ENCODE results near the gene PEX11G. TPM values are rescaled to one million over a fixed set of nuclear protein-coding genes. Genes with fewer than 3 reads are reported as not detected.

Gene PEX11G
- polyA plus RNA-seq, 2 of the 4 experiments (the other 2 are of a cell fraction): 1.3 to 1.9 TPM

- TF ChIP-seq HOXB5 (CRISPR knock-in tag; IDR thresholded peaks at IDR 0.05): peak; percentile 47; the same call in 1 of the 2 replicates
- TF ChIP-seq MYC (IDR thresholded peaks at IDR 0.05; ENCODE audit: borderline replicate concordance, low read length): no peak; the same call in 1 of the 2 replicates
- TF ChIP-seq MAX (IDR thresholded peaks at IDR 0.05): peak; percentile 88
These were observed 17.0 kb upstream of the PEX11G start (continued) for GRCh38 chr19:7505682-7506384.

- H3K4me3 ChIP-seq: peak overlapping the region; percentile 57
- peaks cover 23% of the 10 kb centered on the region for H3K4me1 ChIP-seq
- FAIRE-seq: no peak
- H3K4me2 ChIP-seq: peak overlapping the region; percentile 98
- POLR2A ChIA-PET: interaction anchor here (0.5 to 1.6 kb wide), 4 partner anchors 8 to 1003 kb away, joined by 3 to 12 read pairs (median 4); a partner anchor contains a TSS
- CTCF ChIA-PET: no interaction called here
- WGBS (ENCODE audit: missing lambda C conversion rate): 92% methylated on average over 14 of the region's 19 CpGs
- TF ChIP-seq RAD21 (conservative IDR thresholded peaks at IDR 0.05 in 1 of 2, IDR thresholded peaks at IDR 0.05 in 1 of 2) (no peak), CTCF (IDR thresholded peaks at IDR 0.05) (no peak), BCL3 (IDR thresholded peaks at IDR 0.05) (no peak), NR3C1 (IDR thresholded peaks at IDR 0.05) (no peak)
- H3K9me3 ChIP-seq: no peaks in the 10 kb centered on the region
- no peak for DNase-seq (ENCODE audit: low read depth in 1 of 2, low spot score in 1 of 2)
- no peak for ATAC-seq
- H3K27ac ChIP-seq: peak overlapping the region; percentile 82 to 85
These were observed 16.4 kb upstream of the PEX11G start for GRCh38 chr19:7505288-7505681.

- Histone ChIP-seq H3K4me1 (peaks cover 23% of the 10 kb centered on the region), H3K27ac (no peak overlapping the region), H3K4me2 (no peak overlapping the region), H3K9me3 (no peaks in the 10 kb centered on the region), H3K4me3 (no peak overlapping the region)
- WGBS (ENCODE audit: missing lambda C conversion rate): 88% methylated on average over 5 of the region's 6 CpGs
- ChIA-PET POLR2A (no interaction called here), CTCF (no interaction called here)
- ATAC-seq (no peak), FAIRE-seq (no peak), DNase-seq (ENCODE audit: low read depth in 1 of 2, low spot score in 1 of 2) (no peak)
- TF ChIP-seq EP300 (IDR thresholded peaks at IDR 0.05) (no peak), HOXA7 (CRISPR knock-in tag; IDR thresholded peaks at IDR 0.05) (no peak), NPAS2 (CRISPR knock-in tag; IDR thresholded peaks at IDR 0.05; ENCODE audit: borderline replicate concordance) (no peak), JUNB (IDR thresholded peaks at IDR 0.05) (no peak), FOSB (CRISPR knock-in tag; IDR thresholded peaks at IDR 0.05) (no peak), CEBPB (IDR thresholded peaks at IDR 0.05) (no peak), MYC (IDR thresholded peaks at IDR 0.05; ENCODE audit: borderline replicate concordance, low read length) (no peak), CTCF (IDR thresholded peaks at IDR 0.05) (no peak)
These were observed 15.8 kb upstream of the PEX11G start for GRCh38 chr19:7504684-7505083.

- no peak overlapping the region for H3K4me2 ChIP-seq
- H3K9me3 ChIP-seq: no peaks in the 10 kb centered on the region
- H3K27ac ChIP-seq: no peak overlapping the region
- no peak overlapping the region for H3K4me3 ChIP-seq
- no peak for FAIRE-seq
- TF ChIP-seq SMC3 (IDR thresholded peaks at IDR 0.05) (no peak), NR3C1 (IDR thresholded peaks at IDR 0.05) (no peak), FOSL2 (IDR thresholded peaks at IDR 0.05) (no peak), FOSL2 (CRISPR knock-in tag; IDR thresholded peaks at IDR 0.05) (no peak), MYC (IDR thresholded peaks at IDR 0.05; ENCODE audit: borderline replicate concordance, low read length) (no peak), NPAS2 (CRISPR knock-in tag; IDR thresholded peaks at IDR 0.05; ENCODE audit: borderline replicate concordance) (no peak), CBX8 (IDR thresholded peaks at IDR 0.05) (no peak), HMGXB4 (CRISPR knock-in tag; IDR thresholded peaks at IDR 0.05; ENCODE audit: borderline replicate concordance) (no peak), ZFP36 (IDR thresholded peaks at IDR 0.05; ENCODE audit: borderline replicate concordance, partially characterized antibody) (no peak)
- CTCF ChIA-PET: no interaction called here
- H3K4me1 ChIP-seq: peaks cover 14% of the 10 kb centered on the region
- POLR2A ChIA-PET: no interaction called here
- ATAC-seq: no peak
- no peak for DNase-seq (ENCODE audit: low read depth in 1 of 2, low spot score in 1 of 2)
- WGBS (ENCODE audit: missing lambda C conversion rate): 30% methylated on average over 2 of the region's 2 CpGs
These were observed 13.7 kb upstream of the PEX11G start for GRCh38 chr19:7502552-7502951.
